ENCODE data around the gene GTF2H1. TPM values are rescaled to one million over a fixed set of nuclear protein-coding genes. Genes with fewer than 3 reads are reported as not detected.
A peak's percentile ranks its signal among the peaks of the same experiment; 100 is the strongest.

Gene GTF2H1
- total and polyA plus RNA-seq, 2 donors (not counting 1 experiment from before 2014, with no cell fraction given) = 43.7 to 71.9 TPM

DNA sequence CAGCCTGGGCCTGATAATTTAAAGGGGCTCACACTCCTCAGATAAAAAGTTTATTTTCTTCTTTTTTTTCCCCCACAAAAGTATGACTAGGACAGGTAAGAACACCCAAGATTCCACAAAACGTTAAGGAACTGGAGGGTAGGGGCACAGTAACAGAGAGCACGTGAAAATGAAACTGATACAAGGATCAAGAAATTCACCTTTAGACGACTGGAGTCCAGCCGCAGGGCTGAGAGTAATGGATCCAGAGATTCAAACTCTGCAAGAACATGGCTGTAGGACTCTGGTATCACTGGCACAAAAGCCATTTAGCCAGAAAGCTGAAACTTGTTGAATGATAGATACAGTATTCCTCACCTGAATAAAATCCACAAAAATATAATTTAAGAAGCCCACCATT, 4.8 kb upstream of the GTF2H1 start:
- Histone ChIP-seq H3K36me3 (replicated peaks in 1 of 2; ENCODE audit: control extremely low read depth in 1 of 2, control insufficient read depth in 1 of 2, extremely low read depth in 1 of 2, insufficient read depth in 2 of 2, low read length in 1 of 2) (peaks cover 0 to 12% of the 10 kb centered on the region in 2 experiments), H3K4me2 (replicated peaks; ENCODE audit: low read depth, low read length, poor library complexity, severe bottlenecking) (no peak overlapping the region), H3K27me3 (replicated peaks in 1 of 4; ENCODE audit: control extremely low read depth in 1 of 4, control insufficient read depth in 3 of 4, insufficient read depth in 4 of 4, low read length in 3 of 4) (no peaks in the 10 kb centered on the region), H2AFZ (ENCODE audit: insufficient read depth, low read depth, low read length, poor library complexity, severe bottlenecking) (no peak overlapping the region), H3K27ac (ENCODE audit: low read length in 2 of 2) (no peak overlapping the region), H3K4me3 (ENCODE audit: control extremely low read depth in 1 of 5, extremely low read depth in 1 of 5, insufficient read depth in 1 of 5, low read depth in 2 of 5, low read length in 4 of 5) (no peak overlapping the region), H3K4me1 (ENCODE audit: control insufficient read depth in 2 of 2, insufficient read depth in 2 of 2, low read length in 2 of 2) (peaks cover 17 to 27% of the 10 kb centered on the region in 2 donors), H3K79me2 (ENCODE audit: control insufficient read depth, insufficient read depth, low read length) (peaks cover 92% of the 10 kb centered on the region), H3K9ac (ENCODE audit: low read length) (no peak overlapping the region), H4K20me1 (ENCODE audit: control insufficient read depth, insufficient read depth, low read length, poor library complexity, severe bottlenecking) (peaks cover 11% of the 10 kb centered on the region), H3K9me3 (ENCODE audit: control extremely low read depth in 1 of 3, control insufficient read depth in 2 of 3, insufficient read depth in 1 of 3, low read length in 2 of 3) (no peaks in the 10 kb centered on the region)
- TF ChIP-seq EZH2 (IDR thresholded peaks at IDR 0.05; ENCODE audit: borderline replicate concordance, insufficient read depth, low read depth, low read length, poor library complexity, severe bottlenecking) = no peak
- TF ChIP-seq, protein P1, sequence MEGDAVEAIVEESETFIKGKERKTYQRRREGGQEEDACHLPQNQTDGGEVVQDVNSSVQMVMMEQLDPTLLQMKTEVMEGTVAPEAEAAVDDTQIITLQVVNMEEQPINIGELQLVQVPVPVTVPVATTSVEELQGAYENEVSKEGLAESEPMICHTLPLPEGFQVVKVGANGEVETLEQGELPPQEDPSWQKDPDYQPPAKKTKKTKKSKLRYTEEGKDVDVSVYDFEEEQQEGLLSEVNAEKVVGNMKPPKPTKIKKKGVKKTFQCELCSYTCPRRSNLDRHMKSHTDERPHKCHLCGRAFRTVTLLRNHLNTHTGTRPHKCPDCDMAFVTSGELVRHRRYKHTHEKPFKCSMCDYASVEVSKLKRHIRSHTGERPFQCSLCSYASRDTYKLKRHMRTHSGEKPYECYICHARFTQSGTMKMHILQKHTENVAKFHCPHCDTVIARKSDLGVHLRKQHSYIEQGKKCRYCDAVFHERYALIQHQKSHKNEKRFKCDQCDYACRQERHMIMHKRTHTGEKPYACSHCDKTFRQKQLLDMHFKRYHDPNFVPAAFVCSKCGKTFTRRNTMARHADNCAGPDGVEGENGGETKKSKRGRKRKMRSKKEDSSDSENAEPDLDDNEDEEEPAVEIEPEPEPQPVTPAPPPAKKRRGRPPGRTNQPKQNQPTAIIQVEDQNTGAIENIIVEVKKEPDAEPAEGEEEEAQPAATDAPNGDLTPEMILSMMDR (IDR thresholded peaks at IDR 0.05) = no peak
- no peak for ATAC-seq (ENCODE audit: low read depth)
- intact Hi-C loops (cut with micrococcal nuclease) = no loop called here
- Mint-ChIP-seq H3K27ac (no peak overlapping the region), H3K4me3 (no peak overlapping the region), H3K4me1 (peaks cover 52% of the 10 kb centered on the region), H3K9me3 (ENCODE audit: insufficient read depth) (no peaks in the 10 kb centered on the region), H3K27me3 (no peaks in the 10 kb centered on the region)
- ChIA-PET CTCF (no interaction called here), POLR2A (no interaction called here)
- 90% methylated on average over 3 of the region's 4 CpGs for WGBS (ENCODE audit: insufficient coverage)
- DNase-seq = no peak

DNA sequence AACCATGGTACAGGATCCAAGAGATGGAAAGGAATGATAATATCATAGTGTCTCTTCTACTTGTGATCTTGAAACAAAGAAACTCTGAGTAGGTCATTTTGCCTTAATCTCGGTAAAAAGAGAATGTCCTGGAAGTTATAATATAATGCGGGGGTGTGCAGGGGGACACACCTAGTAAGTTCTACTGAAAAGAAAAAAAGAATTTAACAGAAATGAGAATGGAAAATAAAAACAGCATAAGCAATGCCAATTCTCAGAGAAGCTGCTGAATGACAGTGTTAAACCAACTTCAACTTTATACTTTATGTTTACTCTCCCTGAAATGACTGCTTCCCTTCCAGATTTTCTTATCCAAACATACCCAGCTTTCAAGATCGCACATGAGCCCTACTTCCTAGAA, 2.5 kb upstream of the GTF2H1 start:
- H3K27ac Mint-ChIP-seq = peak overlapping the region; percentile 61
- Histone ChIP-seq H3K9ac (ENCODE audit: low read length) (peak overlapping the region; percentile 98), H3K36me3 (replicated peaks in 1 of 2; ENCODE audit: control extremely low read depth in 1 of 2, control insufficient read depth in 1 of 2, extremely low read depth in 1 of 2, insufficient read depth in 2 of 2, low read length in 1 of 2) (peaks cover 0 to 14% of the 10 kb centered on the region in 2 experiments), H3K27me3 (replicated peaks in 1 of 4; ENCODE audit: control extremely low read depth in 1 of 4, control insufficient read depth in 3 of 4, insufficient read depth in 4 of 4, low read length in 3 of 4) (no peaks in the 10 kb centered on the region), H4K20me1 (ENCODE audit: control insufficient read depth, insufficient read depth, low read length, poor library complexity, severe bottlenecking) (peaks cover 18% of the 10 kb centered on the region), H3K4me2 (replicated peaks; ENCODE audit: low read depth, low read length, poor library complexity, severe bottlenecking) (peak overlapping the region; percentile 93), H3K79me2 (ENCODE audit: control insufficient read depth, insufficient read depth, low read length) (peaks cover 93% of the 10 kb centered on the region), H2AFZ (ENCODE audit: insufficient read depth, low read depth, low read length, poor library complexity, severe bottlenecking) (no peak overlapping the region), H3K9me3 (ENCODE audit: control extremely low read depth in 1 of 3, control insufficient read depth in 2 of 3, insufficient read depth in 1 of 3, low read length in 2 of 3) (no peaks in the 10 kb centered on the region), H3K4me1 (ENCODE audit: control insufficient read depth in 2 of 2, insufficient read depth in 2 of 2, low read length in 2 of 2) (peaks cover 37 to 48% of the 10 kb centered on the region in 2 donors), H3K27ac (ENCODE audit: low read length in 2 of 2) (no peak overlapping the region), H3K4me3 (ENCODE audit: control extremely low read depth in 1 of 5, extremely low read depth in 1 of 5, insufficient read depth in 1 of 5, low read depth in 2 of 5, low read length in 4 of 5) (no peak overlapping the region)
- DNase-seq (no peak), ATAC-seq (ENCODE audit: low read depth) (no peak)
- ChIA-PET CTCF (interaction anchor here (0.9 to 1.4 kb wide), 2 partner anchors 76 to 402 kb away, joined by 4 to 5 read pairs; no protein-coding TSS in a partner anchor), POLR2A (no interaction called here)
- no peaks in the 10 kb centered on the region for H3K9me3 Mint-ChIP-seq (ENCODE audit: insufficient read depth)
- intact Hi-C loops (cut with micrococcal nuclease) = loop anchor here (5.0 kb wide), 3 partner anchors 38 to 1583 kb away; partner anchors contain the start of genes C11orf58 and UEVLD
- peak overlapping the region; percentile 73 for H3K4me3 Mint-ChIP-seq
- H3K4me1 Mint-ChIP-seq = peaks cover 68% of the 10 kb centered on the region
- 80% methylated on average over 1 of the region's 3 CpGs for WGBS (ENCODE audit: insufficient coverage)
- H3K27me3 Mint-ChIP-seq = no peaks in the 10 kb centered on the region
- TF ChIP-seq, protein P1 (IDR thresholded peaks at IDR 0.05) = no peak
- no peak for TF ChIP-seq EZH2 (IDR thresholded peaks at IDR 0.05; ENCODE audit: borderline replicate concordance, insufficient read depth, low read depth, low read length, poor library complexity, severe bottlenecking)
